BJ (cell line): ENCODE data around the gene CDH8. TPM values are rescaled to one million over a fixed set of nuclear protein-coding genes. Genes with fewer than 3 reads are reported as not detected.

Experiments used
- CTCF ChIA-PET: fragments of 350-600 bp; formaldehyde crosslinking; extraction: SDS; loops from one replicate; lab custom pipeline; 2021; ENCODE audit warnings: antibody characterized with exemption, inconsistent platforms; lab: Yijun Ruan, JAX
- POLR2A ChIA-PET: fragments of 300-600 bp; sonication (Branson Sonifier 250); formaldehyde crosslinking; extraction: SDS; loops from one replicate; lab custom pipeline; 2021; ENCODE audit warnings: antibody characterized with exemption; lab: Charles Lee
- DNase-seq: peaks from one replicate; pipeline ENCODE4 v3.0.0-alpha.2; 2011; ENCODE audit warnings: low read depth
- H3K27me3 ChIP-seq: 2 replicates; pipeline ENCODE4 v1.6.0; 2011; ENCODE audit warnings: low read length; ENCODE audit not compliant: control insufficient read depth, insufficient read depth
- H3K36me3 ChIP-seq: 2 replicates; pipeline ENCODE4 v1.5.1; 2011; ENCODE audit warnings: low read length; ENCODE audit not compliant: control insufficient read depth, insufficient read depth
- H3K4me3 ChIP-seq: 2 replicates; pipeline ENCODE4 v1.5.1; 2011; ENCODE audit warnings: low read depth, mild to moderate bottlenecking, control low read depth, low read length
- CTCF ChIP-seq: IDR thresholded peaks from 2 replicates; pipeline ENCODE4 v1.5.1; 2011; ENCODE audit warnings: low read depth, mild to moderate bottlenecking, control low read depth, inconsistent platforms, low read length, moderate library complexity; ENCODE audit not compliant: insufficient read depth
- polyA plus RNA-seq: library from polyadenylated mRNA; depleted of rRNA; stranded (reverse); fragments of >200 nt; gene quantifications from 2 replicates; pipeline ENCODE4 v1.2.3, GENCODE V29; 2011

The CDH8 gene
- polyA plus RNA-seq, 1 experiment: 0.13 TPM

- no peaks in the 10 kb centered on the region for H3K36me3 ChIP-seq
- no peak for DNase-seq
- H3K4me3 ChIP-seq: no peak overlapping the region
- POLR2A ChIA-PET: no interaction called here
- TF ChIP-seq CTCF: no peak
- CTCF ChIA-PET: interaction anchor here (1.2 kb wide), 1 partner anchor 22 kb away, joined by 3 read pairs; no protein-coding TSS in a partner anchor
- H3K27me3 ChIP-seq: no peaks in the 10 kb centered on the region
Observed at GRCh38 chr16:61957075-61957855, 79.0 kb downstream of the CDH8 start.

- TF ChIP-seq CTCF: no peak
- H3K27me3 ChIP-seq: no peaks in the 10 kb centered on the region
- H3K4me3 ChIP-seq: no peak overlapping the region
- CTCF ChIA-PET: interaction anchor here (1.2 kb wide), 1 partner anchor 17 kb away, joined by 3 read pairs; no protein-coding TSS in a partner anchor
- POLR2A ChIA-PET: no interaction called here
- no peaks in the 10 kb centered on the region for H3K36me3 ChIP-seq
- no peak for DNase-seq
Observed at GRCh38 chr16:61952841-61953240, 83.4 kb downstream of the CDH8 start.

GRCh38 chr16:61948414-61948813 lies 87.8 kb downstream of the CDH8 start:
- H3K27me3 ChIP-seq: no peaks in the 10 kb centered on the region
- H3K4me3 ChIP-seq: no peak overlapping the region
- TF ChIP-seq CTCF: no peak
- ChIA-PET POLR2A (no interaction called here), CTCF (no interaction called here)
- DNase-seq: no peak
- H3K36me3 ChIP-seq: no peaks in the 10 kb centered on the region

GRCh38 chr16:61946019-61946418 lies 90.2 kb downstream of the CDH8 start:
- ChIA-PET CTCF (no interaction called here), POLR2A (no interaction called here)
- no peaks in the 10 kb centered on the region for H3K36me3 ChIP-seq
- no peak overlapping the region for H3K4me3 ChIP-seq
- no peaks in the 10 kb centered on the region for H3K27me3 ChIP-seq
- no peak for DNase-seq
- TF ChIP-seq CTCF: no peak

- no peak for DNase-seq
- Histone ChIP-seq H3K27me3 (no peaks in the 10 kb centered on the region), H3K4me3 (no peak overlapping the region), H3K36me3 (no peaks in the 10 kb centered on the region)
- POLR2A ChIA-PET: no interaction called here
- CTCF ChIA-PET: no interaction called here
- TF ChIP-seq CTCF: no peak
Observed at GRCh38 chr16:61945511-61945910, 90.7 kb downstream of the CDH8 start.
